Dendritic cell treated with granulocyte-macrophage colony-stimulating factor and Interleukin-4, amounts not matched to agents 40 ng/mL and 50 ng/mL, for 4 days (primary cell): ENCODE results near the gene IGSF10.
A peak's percentile ranks its signal among the peaks of the same experiment; 100 is the strongest.
"Not testable (repeated sequence)": the region's sequence is repeated elsewhere in the genome, so short reads cannot be mapped to it uniquely, and the experiment has no call there.

ENCODE experiments used
- H3K27ac Mint-ChIP-seq: one replicate; pipeline ENCODE4 v1.8.0; 2022; ENCODE audit warnings: mild to moderate bottlenecking, mixed read lengths
- H3K27me3 Mint-ChIP-seq: one replicate; pipeline ENCODE4 v1.8.0; 2022; ENCODE audit warnings: mild to moderate bottlenecking, mixed read lengths
- H3K36me3 Mint-ChIP-seq: one replicate; pipeline ENCODE4 v1.8.0; 2022; ENCODE audit warnings: low read depth, mixed read lengths
- H3K4me1 Mint-ChIP-seq: one replicate; pipeline ENCODE4 v1.8.0; 2022; ENCODE audit warnings: low read depth, mixed read lengths
- H3K4me3 Mint-ChIP-seq: one replicate; pipeline ENCODE4 v1.8.0; 2022; ENCODE audit warnings: mild to moderate bottlenecking, moderate library complexity, mixed read lengths
- H3K9me3 Mint-ChIP-seq: one replicate; pipeline ENCODE4 v1.8.0; 2022; ENCODE audit warnings: mixed read lengths
- intact Hi-C: fragments of 100-400 bp; cut with micrococcal nuclease; formaldehyde crosslinking; loops from one replicate; pipeline ENCODE4 v1.15.0; 2022

The IGSF10 gene, protein sequence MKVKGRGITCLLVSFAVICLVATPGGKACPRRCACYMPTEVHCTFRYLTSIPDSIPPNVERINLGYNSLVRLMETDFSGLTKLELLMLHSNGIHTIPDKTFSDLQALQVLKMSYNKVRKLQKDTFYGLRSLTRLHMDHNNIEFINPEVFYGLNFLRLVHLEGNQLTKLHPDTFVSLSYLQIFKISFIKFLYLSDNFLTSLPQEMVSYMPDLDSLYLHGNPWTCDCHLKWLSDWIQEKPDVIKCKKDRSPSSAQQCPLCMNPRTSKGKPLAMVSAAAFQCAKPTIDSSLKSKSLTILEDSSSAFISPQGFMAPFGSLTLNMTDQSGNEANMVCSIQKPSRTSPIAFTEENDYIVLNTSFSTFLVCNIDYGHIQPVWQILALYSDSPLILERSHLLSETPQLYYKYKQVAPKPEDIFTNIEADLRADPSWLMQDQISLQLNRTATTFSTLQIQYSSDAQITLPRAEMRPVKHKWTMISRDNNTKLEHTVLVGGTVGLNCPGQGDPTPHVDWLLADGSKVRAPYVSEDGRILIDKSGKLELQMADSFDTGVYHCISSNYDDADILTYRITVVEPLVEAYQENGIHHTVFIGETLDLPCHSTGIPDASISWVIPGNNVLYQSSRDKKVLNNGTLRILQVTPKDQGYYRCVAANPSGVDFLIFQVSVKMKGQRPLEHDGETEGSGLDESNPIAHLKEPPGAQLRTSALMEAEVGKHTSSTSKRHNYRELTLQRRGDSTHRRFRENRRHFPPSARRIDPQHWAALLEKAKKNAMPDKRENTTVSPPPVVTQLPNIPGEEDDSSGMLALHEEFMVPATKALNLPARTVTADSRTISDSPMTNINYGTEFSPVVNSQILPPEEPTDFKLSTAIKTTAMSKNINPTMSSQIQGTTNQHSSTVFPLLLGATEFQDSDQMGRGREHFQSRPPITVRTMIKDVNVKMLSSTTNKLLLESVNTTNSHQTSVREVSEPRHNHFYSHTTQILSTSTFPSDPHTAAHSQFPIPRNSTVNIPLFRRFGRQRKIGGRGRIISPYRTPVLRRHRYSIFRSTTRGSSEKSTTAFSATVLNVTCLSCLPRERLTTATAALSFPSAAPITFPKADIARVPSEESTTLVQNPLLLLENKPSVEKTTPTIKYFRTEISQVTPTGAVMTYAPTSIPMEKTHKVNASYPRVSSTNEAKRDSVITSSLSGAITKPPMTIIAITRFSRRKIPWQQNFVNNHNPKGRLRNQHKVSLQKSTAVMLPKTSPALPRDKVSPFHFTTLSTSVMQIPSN (N-terminal part only)

DNA sequence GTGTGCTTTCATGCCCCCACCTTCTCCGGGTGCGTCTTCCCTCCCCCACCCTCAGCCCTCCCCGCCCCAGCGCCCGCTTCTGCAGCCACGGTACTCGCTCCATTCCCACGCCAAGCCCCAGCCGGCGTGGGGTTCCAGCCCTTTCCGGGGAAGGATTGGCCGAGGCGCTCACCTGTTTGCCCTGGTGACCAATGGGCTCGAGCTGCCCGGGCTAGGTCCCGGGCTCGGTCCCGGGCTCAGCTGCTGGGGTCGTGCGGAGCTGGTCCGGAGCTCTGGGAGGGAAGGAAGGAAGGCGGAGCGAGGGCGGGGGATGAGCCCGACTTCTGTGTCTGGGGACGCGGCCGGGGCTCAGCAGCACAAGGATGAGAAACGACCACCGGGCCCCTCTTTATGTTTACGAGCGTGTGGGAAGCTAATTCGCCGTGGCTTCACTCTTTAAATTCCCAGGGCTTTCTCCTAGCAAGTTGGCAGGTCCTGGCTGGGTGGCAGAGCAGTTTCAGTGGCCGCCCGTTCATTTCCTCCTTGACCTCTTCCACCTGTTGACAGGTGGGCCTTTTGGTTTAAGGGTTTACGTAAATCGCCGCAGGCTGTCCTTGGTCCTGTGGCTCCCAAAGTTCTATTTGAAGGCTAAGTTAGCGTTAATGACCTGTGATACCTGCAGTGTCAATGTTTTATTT lies at the start of gene IGSF10:
Gene IGSF10, minus strand, starts transcription at position 288 of the 677 bp plus-strand sequence. CDS start 2,352 bp downstream, outside the sequence.
- Mint-ChIP-seq H3K27me3 (peaks cover 24% of the 10 kb centered on the region), H3K27ac (no peak within 1 kb of the TSS), H3K36me3 (no peaks in the 10 kb centered on the region), H3K4me3 (peak within 1 kb of the TSS; percentile 74), H3K9me3 (no peaks in the 10 kb centered on the region), H3K4me1 (peaks cover 8% of the 10 kb centered on the region)
- intact Hi-C loops = loop anchor here (10.0 kb wide), 1 partner anchor 454 kb away; no protein-coding TSS in a partner anchor

- intact Hi-C loops, H3K27me3 Mint-ChIP-seq, H3K27ac Mint-ChIP-seq, H3K4me3 Mint-ChIP-seq, H3K36me3 Mint-ChIP-seq, H3K4me1 Mint-ChIP-seq: not testable (repeated sequence)
- peaks cover 36% of the 10 kb centered on the region for H3K9me3 Mint-ChIP-seq
Observed at GRCh38 chr3:151509468-151510135, 48.7 kb upstream of the IGSF10 start.

- no peaks in the 10 kb centered on the region for H3K36me3 Mint-ChIP-seq
- intact Hi-C loops = no loop called here
Observed at GRCh38 chr3:151504606-151505005, 43.7 kb upstream of the IGSF10 start.

GRCh38 chr3:151503074-151503473 lies 42.2 kb upstream of the IGSF10 start:
- Mint-ChIP-seq H3K27me3 (no peaks in the 10 kb centered on the region), H3K36me3 (no peaks in the 10 kb centered on the region), H3K4me3 (no peak overlapping the region), H3K27ac (no peak overlapping the region), H3K4me1 (no peaks in the 10 kb centered on the region), H3K9me3 (peaks cover 8% of the 10 kb centered on the region)
- intact Hi-C loops = no loop called here

More at GRCh38 chr3:151504606-151505005, 43.7 kb upstream of the IGSF10 start:
- H3K4me3 Mint-ChIP-seq = no peak overlapping the region
- no peaks in the 10 kb centered on the region for H3K27me3 Mint-ChIP-seq
- no peak overlapping the region for H3K27ac Mint-ChIP-seq
- H3K4me1 Mint-ChIP-seq = no peaks in the 10 kb centered on the region
- H3K9me3 Mint-ChIP-seq = peaks cover 8% of the 10 kb centered on the region

DNA sequence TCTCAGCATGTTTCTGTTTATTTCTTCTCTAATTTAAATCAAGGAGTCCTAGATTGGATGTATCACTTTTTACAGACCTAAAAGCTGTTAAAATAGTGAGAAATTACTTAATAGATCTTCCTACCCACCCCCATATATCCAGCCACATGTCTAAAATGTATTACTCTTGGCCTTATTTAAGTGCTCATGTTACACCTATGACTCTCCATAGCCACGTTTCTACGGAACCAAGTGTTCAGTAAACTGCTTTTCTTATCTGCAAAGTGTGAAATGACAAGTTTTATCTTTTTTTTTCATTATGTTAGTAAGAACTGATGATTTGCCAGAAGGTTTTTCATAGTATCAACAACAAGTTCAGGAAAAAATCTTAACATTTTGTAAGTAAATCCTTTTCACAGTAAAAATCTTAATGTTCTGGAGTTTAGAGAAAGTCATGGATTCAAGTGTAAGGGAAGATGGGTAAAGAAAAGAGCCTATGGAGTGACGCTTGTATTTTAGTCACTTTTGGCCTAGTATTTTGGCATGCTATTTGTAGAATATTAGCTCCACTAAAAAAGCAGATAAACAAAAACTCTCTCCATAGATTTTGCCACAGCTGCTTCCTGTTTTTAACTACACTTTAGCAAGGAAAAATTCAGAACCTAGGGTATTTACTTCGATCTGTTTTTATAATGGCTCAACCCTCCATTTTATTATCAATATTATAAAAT lies 41.2 kb upstream of the IGSF10 start:
- Mint-ChIP-seq H3K4me1 (no peaks in the 10 kb centered on the region), H3K27ac (no peak overlapping the region), H3K27me3 (no peaks in the 10 kb centered on the region), H3K9me3 (peaks cover 8% of the 10 kb centered on the region), H3K4me3 (no peak overlapping the region), H3K36me3 (no peaks in the 10 kb centered on the region)
- intact Hi-C loops = no loop called here

GRCh38 chr3:151501171-151501922 lies 40.5 kb upstream of the IGSF10 start:
- H3K4me1 Mint-ChIP-seq = no peaks in the 10 kb centered on the region
- H3K27ac Mint-ChIP-seq = no peak overlapping the region
- intact Hi-C loops = no loop called here
- no peaks in the 10 kb centered on the region for H3K36me3 Mint-ChIP-seq
- no peaks in the 10 kb centered on the region for H3K27me3 Mint-ChIP-seq
- no peak overlapping the region for H3K4me3 Mint-ChIP-seq
- H3K9me3 Mint-ChIP-seq = peaks cover 8% of the 10 kb centered on the region

DNA sequence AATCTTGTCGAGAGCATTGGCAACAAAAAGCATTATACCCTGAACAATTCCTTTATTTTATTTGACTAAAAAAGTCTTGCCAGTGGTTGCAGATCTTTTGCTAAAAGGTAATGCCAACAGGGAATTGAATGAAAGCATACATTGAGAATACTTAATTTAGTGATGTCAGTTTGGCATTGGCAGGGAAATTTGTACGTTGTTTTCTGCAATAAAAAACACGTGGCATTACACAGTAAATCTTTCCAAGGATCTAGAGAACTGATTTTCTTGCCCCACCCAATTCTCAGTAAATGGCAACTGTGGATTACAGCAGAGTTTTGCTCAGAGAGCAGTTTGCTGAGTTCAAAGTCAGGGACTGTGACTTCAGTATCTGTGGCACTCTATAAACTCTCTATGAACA lies 38.3 kb upstream of the IGSF10 start:
- no peak overlapping the region for H3K27ac Mint-ChIP-seq
- no peak overlapping the region for H3K4me3 Mint-ChIP-seq
- H3K4me1 Mint-ChIP-seq = no peaks in the 10 kb centered on the region
- intact Hi-C loops = no loop called here
- no peaks in the 10 kb centered on the region for H3K27me3 Mint-ChIP-seq
- H3K36me3 Mint-ChIP-seq = no peaks in the 10 kb centered on the region
- H3K9me3 Mint-ChIP-seq = no peaks in the 10 kb centered on the region

DNA sequence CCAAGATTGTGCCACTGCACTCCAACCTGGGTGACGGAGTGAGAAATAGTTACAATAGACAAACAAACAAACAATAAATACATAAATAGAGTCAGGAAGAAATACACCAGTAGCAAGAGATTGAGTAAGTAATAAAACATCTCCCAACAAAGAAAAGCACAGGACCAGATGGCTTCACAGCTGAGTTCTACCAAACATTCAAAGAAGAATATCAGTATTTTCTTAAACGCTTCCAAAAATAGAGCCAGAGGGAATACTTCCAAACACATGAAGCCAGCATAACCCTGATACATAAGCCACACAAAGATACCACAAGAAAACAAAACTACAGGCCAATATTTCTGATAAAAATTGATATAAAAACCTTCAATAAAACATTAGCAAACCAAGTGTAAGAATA lies 30.7 kb upstream of the IGSF10 start:
- H3K27me3 Mint-ChIP-seq = no peaks in the 10 kb centered on the region
- H3K9me3 Mint-ChIP-seq = peaks cover 36% of the 10 kb centered on the region
- no peaks in the 10 kb centered on the region for H3K36me3 Mint-ChIP-seq
- intact Hi-C loops = no loop called here
- no peak overlapping the region for H3K27ac Mint-ChIP-seq
- H3K4me1 Mint-ChIP-seq = no peaks in the 10 kb centered on the region
- no peak overlapping the region for H3K4me3 Mint-ChIP-seq

- H3K27me3 Mint-ChIP-seq, H3K27ac Mint-ChIP-seq, intact Hi-C loops, H3K36me3 Mint-ChIP-seq, H3K4me1 Mint-ChIP-seq, H3K4me3 Mint-ChIP-seq: not testable (repeated sequence)
- H3K9me3 Mint-ChIP-seq = peaks cover 62% of the 10 kb centered on the region
Observed at GRCh38 chr3:151487833-151488232, 27.0 kb upstream of the IGSF10 start.

DNA sequence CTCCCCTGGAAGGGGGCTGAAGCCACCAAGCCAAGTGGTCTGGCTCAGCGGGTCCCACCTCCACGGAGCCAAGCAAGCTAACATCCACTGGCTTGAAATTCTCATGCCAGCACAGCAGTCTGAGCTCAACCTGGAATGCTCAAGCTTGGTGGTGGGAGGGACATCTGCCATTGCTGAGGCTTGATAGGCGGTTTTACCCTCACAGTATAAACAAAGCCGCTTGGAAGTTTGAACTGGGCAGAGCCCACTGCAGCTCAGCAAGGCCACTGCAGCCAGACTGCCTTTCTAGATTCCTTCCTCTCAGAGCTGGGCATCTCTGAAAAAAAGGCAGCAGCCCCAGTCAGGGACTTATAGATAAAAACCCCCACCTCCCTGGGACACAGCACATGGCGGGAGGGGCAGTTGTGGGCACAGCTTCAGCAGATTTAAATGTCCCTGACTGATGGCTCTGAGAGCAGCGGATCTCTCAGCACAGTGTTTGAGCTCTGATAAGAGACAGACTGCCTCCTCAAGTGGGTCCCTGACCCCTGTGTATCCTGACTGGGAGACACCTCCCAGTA lies 23.2 kb upstream of the IGSF10 start:
- H3K4me3 Mint-ChIP-seq = no peak overlapping the region
- no peaks in the 10 kb centered on the region for H3K27me3 Mint-ChIP-seq
- no peaks in the 10 kb centered on the region for H3K36me3 Mint-ChIP-seq
- intact Hi-C loops = no loop called here
- peaks cover 62% of the 10 kb centered on the region for H3K9me3 Mint-ChIP-seq
- H3K27ac Mint-ChIP-seq = no peak overlapping the region
- no peaks in the 10 kb centered on the region for H3K4me1 Mint-ChIP-seq

- H3K36me3 Mint-ChIP-seq = no peaks in the 10 kb centered on the region
- H3K4me3 Mint-ChIP-seq = no peak overlapping the region
- peaks cover 58% of the 10 kb centered on the region for H3K9me3 Mint-ChIP-seq
- H3K27ac Mint-ChIP-seq = no peak overlapping the region
- no peaks in the 10 kb centered on the region for H3K4me1 Mint-ChIP-seq
- H3K27me3 Mint-ChIP-seq = no peaks in the 10 kb centered on the region
- intact Hi-C loops = no loop called here
Observed at GRCh38 chr3:151483488-151483887, 22.6 kb upstream of the IGSF10 start.

DNA sequence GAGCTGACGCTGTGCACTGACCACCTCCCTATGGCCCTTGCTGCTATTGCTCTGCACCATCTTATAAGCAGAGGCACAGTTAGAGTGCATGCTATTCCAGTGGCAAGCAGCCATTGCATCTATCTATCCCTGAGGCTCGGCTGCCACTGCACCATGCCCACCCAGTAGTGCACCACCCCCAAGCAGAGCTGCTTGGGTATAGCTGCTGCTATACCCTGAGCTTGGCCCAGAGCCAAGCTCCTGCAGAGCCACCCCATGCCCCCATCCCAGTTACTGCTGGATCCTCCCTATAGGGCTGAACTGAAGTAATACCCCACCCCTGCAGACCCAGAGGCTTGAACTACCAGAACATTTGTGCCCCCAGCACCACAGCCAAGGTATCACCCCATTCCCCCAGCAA lies 19.6 kb upstream of the IGSF10 start:
- Mint-ChIP-seq H3K4me1 (no peaks in the 10 kb centered on the region), H3K4me3 (no peak overlapping the region), H3K36me3 (no peaks in the 10 kb centered on the region), H3K27ac (no peak overlapping the region), H3K9me3 (peaks cover 30% of the 10 kb centered on the region), H3K27me3 (no peaks in the 10 kb centered on the region)
- intact Hi-C loops = no loop called here
